Fibroblast of upper back skin (primary cell): ENCODE measurements around the gene CLEC3B.
"Not testable (repeated sequence)": the region's sequence is repeated elsewhere in the genome, so short reads cannot be mapped to it uniquely, and the experiment has no call there.

Experiments
- DNase-seq: peaks from one replicate; pipeline ENCODE4 v3.0.0-alpha.2; 2013

Gene CLEC3B

GRCh38 chr3:45037720-45038455, 11.8 kb downstream of the CLEC3B start:
- DNase-seq: peak; percentile 93

DNA sequence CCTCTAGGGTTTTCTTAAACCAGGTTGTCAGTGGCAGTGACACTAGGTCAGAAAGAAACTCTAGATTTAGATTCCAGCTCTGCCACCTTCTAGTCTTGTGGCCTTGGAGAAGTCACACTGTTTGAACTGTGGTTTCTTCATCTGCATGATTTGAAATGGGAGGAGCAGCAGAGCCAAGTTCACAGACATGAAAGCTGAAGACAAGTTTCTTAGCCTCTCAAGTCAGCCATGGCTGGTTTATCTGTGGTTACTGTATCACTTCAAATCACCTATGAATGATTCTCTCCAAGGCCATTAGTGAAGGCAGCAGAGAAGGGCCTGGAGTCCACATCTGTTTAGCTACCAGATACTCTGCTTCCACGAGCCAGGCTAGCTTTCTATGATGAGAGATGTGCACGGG, 15.6 kb downstream of the CLEC3B start:
- DNase-seq: no peak

DNA sequence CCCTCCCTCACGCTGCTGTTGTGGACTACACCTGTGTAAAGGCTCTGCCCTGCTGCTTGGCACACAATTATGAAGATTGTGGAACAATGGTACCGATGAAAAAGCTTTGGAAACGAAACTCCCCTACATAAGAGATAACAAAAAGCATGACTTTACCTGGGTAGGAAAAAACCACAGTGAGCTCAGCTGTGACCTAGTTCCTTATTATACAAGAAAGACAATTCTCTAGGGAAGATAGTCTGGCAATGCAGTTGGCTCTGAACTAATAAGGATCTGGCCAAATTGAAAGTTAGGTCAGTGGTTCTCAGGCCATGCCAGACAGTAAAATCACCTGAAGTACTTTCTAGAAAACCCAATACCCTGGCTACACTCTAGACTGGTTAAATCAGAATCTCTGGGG, 16.1 kb downstream of the CLEC3B start:
- DNase-seq: no peak

DNA sequence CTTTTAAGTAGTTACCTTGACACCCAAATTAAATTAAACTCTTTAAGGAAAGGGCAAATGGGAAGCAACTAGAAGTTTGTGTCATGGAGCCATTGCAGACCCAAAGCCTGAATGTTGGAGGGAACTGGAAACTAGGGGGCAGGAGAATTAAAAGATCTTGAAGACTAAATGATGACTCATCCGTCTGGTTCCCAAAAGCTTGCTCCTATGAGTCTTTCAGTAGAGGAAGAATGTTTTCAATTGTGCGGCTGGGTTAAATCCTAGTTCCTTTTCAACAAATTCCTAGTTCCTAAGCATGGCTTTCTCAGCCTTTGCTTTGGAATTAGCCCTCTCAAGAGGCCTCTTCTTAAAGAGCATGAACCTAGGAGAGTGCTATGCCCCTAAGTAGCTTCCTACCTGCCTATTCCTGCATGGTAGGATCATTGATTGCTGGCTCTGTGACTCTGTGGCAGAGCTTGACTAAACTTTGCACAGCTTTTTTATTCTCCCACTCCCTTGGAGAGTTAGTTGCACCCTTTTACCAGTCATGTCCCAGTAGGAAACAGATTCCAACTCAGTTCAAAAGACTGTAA, 17.7 kb downstream of the CLEC3B start:
- DNase-seq: peak; percentile 94

DNA sequence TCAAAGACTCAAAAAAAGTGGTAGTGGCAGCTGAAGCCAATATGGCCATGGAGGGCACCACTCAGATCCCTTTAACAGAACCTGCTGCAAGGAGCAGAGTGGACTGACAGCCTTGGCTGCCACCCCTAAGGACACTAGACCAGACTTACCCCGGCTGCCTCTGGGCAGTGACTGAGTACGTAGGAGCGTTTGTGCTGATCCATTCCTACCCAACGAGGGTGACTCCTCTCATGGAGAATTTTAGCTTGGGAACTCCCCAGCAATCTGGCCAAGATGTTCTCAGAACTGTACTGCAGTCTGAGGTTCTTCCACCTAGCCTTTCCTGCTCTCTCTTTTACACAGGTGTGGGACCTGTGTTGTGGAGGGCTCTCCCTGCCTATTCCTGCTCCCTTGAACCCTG, 22.1 kb downstream of the CLEC3B start:
- no peak for DNase-seq

- no peak for DNase-seq
Observed at GRCh38 chr3:45049807-45050206, 23.7 kb downstream of the CLEC3B start.

- no peak for DNase-seq
Observed at GRCh38 chr3:45051685-45052084, 25.6 kb downstream of the CLEC3B start.

DNA sequence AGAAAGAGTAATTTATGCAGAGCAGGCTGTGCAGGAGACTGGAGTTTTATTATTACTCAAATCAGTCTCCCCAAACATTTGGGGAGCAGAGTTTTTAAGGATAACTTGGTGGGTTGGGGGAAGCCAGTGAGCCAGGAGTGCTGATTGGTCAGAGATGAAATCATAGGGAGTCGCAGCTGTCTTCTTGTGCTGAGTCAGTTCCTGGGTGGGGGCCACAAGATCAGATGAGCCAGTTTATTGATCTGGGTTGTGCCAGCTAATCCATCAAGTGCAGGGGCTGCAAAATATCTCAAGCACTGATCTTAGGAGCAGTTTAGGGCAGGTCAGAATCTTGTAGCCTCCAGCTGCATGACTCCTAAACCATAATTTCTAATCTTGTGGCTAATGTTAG, 27.7 kb downstream of the CLEC3B start:
- DNase-seq: not testable (repeated sequence)

DNA sequence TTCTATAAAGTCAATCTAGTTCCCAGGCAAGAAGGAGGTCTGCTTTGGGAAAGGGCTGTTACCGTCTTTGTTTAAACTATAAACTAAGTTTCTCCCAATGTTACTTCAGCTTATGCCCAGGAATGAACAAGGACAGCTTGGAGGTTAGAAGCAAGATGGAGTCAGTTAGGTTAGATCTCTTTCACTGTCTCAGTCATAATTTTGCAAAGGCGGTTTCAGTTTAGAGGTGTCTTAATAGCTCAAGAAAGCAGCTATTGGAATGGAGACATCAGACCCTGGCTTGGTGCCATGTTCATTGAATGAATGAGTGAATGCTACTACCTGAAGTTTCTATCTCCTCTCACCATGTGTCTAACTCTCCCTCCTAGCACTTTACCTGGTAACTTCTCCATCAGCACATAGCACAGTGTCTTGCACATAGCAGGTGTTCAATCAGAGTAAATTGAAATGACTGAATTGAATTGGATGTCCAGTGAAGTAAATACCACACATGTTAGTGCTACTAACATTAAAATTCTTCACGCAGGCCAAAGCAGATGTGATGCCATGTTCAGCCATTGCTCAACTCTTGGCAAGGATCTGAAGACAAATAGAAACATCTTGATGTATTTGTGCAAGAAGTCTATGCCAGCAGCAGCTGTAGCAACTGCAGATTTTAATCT, 28.2 kb downstream of the CLEC3B start:
- DNase-seq: peak; percentile 76

DNA sequence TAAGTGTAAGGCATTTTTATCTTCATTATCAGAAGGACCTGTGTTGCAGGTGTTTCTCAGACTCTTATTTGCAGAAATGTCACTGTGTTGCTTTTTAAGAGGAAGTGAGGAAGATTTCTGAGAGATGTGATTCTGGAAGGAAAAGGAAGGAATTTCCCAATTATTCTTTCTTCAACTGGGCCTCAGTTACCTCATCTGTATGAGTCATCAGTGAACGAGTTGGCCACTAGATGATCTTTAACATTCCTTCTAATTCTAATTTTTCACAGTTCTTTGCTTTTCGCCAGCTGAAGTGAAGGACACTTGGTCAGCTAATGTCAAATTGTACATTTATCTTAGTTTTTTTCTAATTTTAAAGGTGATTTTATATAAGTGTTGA, 28.9 kb downstream of the CLEC3B start:
- peak; percentile 81 for DNase-seq

DNA sequence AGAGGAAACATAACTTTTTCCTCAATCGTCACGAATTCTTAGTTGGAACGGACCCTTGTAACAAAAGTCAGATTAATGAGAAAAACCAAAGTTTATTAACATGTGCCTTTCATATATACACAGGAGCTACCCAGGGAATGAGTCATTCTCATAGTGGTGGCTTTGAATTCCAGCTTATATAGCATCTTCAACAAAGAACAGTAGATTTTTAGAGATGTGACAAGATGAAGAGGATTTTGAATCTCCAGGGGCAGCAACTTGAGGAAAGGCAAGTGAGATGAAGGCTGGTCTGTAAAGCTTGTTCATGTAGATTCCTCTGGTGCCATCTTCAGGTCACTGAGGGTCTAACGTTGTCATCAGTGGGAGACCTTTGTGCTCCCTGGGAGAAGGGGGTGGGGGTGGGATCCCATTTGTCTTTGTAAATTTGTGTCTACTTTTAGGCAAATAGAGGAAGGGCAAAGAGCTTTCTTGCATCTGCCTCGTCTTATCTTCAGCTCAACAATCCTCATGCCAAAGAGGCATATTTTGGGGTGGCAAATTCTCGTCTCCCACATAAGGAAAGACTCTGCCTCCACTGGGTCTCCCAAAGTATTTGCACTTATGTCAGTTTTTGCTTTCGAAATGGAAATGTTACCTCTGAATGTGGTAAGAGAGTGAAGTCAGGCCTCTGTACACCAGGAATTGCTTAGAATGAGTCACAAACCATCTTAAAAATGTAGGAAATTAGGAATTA, 29.5 kb downstream of the CLEC3B start:
- DNase-seq: peak; percentile 84

GRCh38 chr3:45056608-45057301, 30.7 kb downstream of the CLEC3B start:
- peak; percentile 31 for DNase-seq

- no peak for DNase-seq
Observed at GRCh38 chr3:45057557-45057956, 31.5 kb downstream of the CLEC3B start.

GRCh38 chr3:45059132-45059531, 33.0 kb downstream of the CLEC3B start:
- DNase-seq: no peak

- DNase-seq: peak; percentile 37
Observed at GRCh38 chr3:45060165-45060892, 34.2 kb downstream of the CLEC3B start.

DNA sequence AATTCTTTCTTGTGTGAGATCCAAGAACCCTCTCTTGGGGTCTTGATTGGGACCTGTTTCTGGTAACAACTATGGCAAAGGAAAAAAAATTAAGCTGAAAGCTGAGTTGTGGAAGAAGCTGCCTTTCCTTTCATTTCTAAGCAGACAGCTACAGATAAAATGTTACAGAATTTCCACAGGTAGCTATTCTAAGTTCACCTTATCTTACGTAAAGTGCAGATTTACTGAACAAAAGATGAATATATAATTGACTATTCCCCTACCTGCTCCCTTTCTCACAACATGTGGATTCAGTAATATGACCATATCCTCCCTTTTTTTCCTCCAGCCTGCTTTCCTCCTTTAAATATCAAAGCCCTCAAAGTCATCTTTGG, 36.6 kb downstream of the CLEC3B start:
- no peak for DNase-seq

DNA sequence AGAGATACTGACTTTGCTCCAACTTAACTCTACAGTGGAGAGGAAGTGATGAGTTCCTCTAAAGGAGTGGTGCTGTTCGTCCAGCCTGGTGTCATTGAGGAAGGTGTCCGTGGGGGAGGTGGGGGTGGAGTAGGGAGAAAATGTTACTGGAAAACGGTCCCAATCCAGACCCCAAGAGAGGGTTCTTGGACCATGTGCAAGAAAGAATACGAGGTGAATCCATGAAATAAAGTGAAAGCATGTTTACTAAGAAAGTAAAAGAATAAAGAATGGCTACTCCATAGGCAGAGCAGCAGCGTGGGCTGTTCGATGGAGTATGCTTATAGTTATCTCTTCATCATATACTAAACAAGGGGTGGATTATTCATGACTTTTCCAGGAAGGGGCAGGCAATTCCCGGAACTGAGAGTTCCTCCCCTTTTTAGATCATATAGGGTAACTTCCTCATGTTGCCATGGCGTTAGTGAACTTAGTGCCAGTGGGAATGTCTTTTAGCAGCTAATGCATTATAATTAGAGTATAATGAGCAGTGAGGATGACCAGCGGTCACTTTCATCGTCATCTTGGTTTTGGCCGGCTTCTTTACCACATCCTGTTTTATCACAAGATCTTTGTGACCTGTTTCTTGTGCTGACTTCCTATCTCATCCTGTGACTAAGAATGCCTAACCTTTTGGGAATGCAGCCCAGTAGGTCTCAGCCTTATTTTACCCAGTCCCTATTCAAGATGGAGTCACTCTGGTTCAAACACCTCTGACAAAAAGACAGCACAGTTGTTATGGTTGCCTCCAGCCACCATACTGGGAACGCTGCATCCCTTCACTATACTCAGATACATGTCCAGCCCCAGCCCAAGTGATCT, 38.6 kb downstream of the CLEC3B start:
- DNase-seq: peak; percentile 61

DNA sequence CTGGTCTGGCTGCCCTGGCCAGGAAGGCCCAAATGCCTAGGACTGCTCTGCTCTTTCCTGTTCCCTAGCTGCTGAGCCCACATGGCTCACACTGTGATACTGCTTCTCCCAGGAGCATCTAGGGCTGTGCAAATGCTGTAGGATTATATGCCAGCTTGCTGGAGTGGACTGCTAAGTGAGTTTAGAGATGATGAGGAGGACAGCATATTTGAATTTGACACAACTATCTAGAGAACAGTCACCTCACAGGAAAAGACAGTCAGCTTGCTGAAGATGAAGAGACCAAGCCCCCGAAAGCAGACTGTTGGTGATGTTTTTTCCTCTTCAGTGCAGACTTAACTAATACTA, 39.2 kb downstream of the CLEC3B start:
- no peak for DNase-seq

DNA sequence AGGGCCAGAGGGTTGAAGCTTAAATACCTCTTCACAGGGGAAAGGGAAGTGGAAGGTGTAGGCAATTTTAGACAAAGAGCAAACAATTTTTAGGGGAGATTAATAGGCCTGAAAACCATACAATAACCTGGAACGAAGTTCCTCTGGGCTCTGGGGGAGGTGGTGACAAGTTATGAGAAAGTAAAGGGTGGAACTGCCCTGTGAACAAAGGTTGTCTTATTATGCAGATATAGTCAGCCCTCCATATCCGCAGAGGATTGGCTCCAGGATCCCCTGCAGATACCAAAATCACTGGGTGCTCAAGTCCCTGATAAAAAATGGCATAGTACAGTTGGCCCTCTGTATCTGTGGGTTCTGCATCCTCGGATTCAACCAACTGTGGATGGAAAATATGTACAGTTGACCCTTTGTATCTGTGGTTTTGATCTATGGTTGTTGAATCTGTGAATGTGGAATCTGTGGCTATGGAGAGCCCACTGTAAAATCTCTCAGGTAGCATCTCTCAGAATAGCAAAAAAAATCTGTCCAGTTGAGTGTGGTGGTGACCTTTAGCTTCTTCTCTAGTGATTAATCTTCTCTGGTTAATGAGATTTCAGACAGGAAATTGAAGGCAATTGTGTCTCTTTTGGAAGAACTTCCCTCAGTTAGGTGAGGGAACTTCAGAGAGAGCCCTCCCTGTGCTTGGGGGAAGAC, 40.2 kb downstream of the CLEC3B start:
- DNase-seq: no peak

DNA sequence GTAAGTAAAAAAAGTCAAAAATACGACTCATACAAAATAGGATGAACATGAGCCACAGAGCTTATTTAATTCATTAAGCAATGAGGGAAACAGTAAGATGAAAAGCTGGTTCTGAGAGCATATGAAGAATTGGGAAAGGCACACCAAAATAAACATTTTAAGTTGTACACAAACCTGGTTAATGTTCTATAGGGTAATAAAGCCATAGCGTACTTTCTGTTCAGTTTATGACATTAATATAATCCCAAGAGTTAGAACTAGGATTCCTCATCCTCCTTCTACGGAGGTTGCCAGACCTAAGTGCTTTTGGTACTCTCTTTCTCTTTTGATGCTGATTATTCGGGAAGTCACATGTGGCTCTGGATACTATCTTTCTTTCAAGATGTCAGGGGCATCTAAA, 41.4 kb downstream of the CLEC3B start:
- DNase-seq: no peak

DNA sequence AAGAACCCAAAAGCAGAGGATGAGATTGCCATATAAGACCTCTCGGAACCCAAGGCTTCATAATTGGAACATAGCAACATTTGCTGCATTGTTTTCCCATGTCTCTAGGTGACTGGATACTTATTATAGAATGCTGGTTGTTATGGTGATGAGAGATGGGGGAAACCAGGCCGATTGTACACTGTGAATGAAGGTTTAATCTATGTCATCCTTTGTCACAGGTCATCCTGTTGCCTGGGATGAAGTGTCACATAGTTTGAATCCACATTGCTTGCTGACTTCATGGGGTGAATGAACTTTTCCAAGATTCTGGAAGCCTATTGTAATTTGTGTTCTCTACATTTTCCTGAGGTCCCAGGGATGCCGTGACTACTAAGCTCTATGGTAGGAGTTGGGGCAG, 41.8 kb downstream of the CLEC3B start:
- no peak for DNase-seq
